Activated naive CD4-positive, alpha-beta T cell treated with anti-CD3 and anti-CD28 coated beads, Interleukin-2, amount 10 ng/mL, durations not matched to agents 7 days and 5 days (primary cell): Measurements from ENCODE around the gene GPC4.

Source experiments
- CTCF ChIA-PET: fragments of 350-600 bp; sonication (Branson Sonifier 250); formaldehyde crosslinking; loops from one replicate; lab custom pipeline; 2021; ENCODE audit warnings: antibody characterized with exemption; lab: Charles Lee
- DNase-seq: peaks from one replicate; pipeline ENCODE4 v3.0.0-alpha.2; 2020
- H3K27ac Mint-ChIP-seq: one replicate; pipeline ENCODE4 v1.8.0; 2021; ENCODE audit warnings: mild to moderate bottlenecking, moderate library complexity, mixed read lengths
- H3K27me3 Mint-ChIP-seq: one replicate; pipeline ENCODE4 v1.8.0; 2021; ENCODE audit warnings: mild to moderate bottlenecking, mixed read lengths
- H3K36me3 Mint-ChIP-seq: one replicate; pipeline ENCODE4 v1.8.0; 2021; ENCODE audit warnings: mixed read lengths
- H3K4me1 Mint-ChIP-seq: one replicate; pipeline ENCODE4 v1.8.0; 2021; ENCODE audit warnings: mixed read lengths
- H3K4me3 Mint-ChIP-seq: one replicate; pipeline ENCODE4 v1.8.0; 2021; ENCODE audit warnings: mild to moderate bottlenecking, moderate library complexity, mixed read lengths
- H3K9me3 Mint-ChIP-seq: one replicate; pipeline ENCODE4 v1.8.0; 2021; ENCODE audit warnings: mixed read lengths

The GPC4 gene

DNA sequence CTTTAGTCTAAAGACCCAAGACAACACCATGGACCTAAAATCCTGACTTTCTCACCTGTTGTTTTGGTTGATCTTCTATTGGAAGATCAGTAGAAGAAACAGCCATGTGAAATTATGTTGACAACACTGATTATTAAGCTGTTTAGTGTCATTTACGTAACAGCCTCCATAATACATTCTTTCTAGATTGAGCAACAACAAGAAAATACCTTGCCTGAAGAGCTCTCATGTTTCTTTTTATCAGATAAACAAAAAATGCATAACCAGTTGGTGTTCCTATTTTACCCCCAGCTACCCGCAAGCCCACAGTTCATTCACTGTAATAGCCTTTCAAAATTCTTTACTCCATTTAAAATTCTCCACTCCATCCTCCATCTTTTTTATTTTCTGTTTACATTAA lies 20.5 kb downstream of the GPC4 start:
- no peak for DNase-seq
- CTCF ChIA-PET: interaction anchor here (0.7 kb wide), 1 partner anchor 863 kb away, joined by 3 read pairs; no protein-coding TSS in a partner anchor
- no peak overlapping the region for H3K27ac Mint-ChIP-seq
- H3K9me3 Mint-ChIP-seq: no peaks in the 10 kb centered on the region
- no peaks in the 10 kb centered on the region for H3K36me3 Mint-ChIP-seq
- no peak overlapping the region for H3K4me3 Mint-ChIP-seq
- no peaks in the 10 kb centered on the region for H3K27me3 Mint-ChIP-seq
- H3K4me1 Mint-ChIP-seq: no peaks in the 10 kb centered on the region

DNA sequence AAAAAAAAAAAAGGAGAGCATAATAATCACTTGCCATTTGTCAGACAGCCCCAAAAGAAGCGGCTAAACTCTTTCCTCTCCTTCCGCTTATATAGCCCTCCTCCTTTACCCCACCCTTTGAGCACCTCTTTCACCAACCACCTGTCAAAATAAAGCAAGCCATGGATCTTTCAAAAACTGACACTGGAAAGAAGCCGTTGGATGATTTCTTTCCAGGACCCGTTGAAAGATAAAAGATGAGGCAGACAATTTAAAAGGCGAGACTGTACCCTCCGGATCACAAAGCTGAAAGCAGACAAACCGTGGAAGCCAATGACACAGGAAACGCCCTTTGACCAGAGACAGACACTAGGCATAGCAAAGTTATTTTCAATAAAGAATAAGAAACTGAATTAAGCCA lies 22.6 kb downstream of the GPC4 start:
- H3K9me3 Mint-ChIP-seq: no peaks in the 10 kb centered on the region
- no peaks in the 10 kb centered on the region for H3K4me1 Mint-ChIP-seq
- H3K27me3 Mint-ChIP-seq: no peaks in the 10 kb centered on the region
- no peaks in the 10 kb centered on the region for H3K36me3 Mint-ChIP-seq
- no peak for DNase-seq
- no peak overlapping the region for H3K4me3 Mint-ChIP-seq
- no peak overlapping the region for H3K27ac Mint-ChIP-seq
- CTCF ChIA-PET: no interaction called here

DNA sequence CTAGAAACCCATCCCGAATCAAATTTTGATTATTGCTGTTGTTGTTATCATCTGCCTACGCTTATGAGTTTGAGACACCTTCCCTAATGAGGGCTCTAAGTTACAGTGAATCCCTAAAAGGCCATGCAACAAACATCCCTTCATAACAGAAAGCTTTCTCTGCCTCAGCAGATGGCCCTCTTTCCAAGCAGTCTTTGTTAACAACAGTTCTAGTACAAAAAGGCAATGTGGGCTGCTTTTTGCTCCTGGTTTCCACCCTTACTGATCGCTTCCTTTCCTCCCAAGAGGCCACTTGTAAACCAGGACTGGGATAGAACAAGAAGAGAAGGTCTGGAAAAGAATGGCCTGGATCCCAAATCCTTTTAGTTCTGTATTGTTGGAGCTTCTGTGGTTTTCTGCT lies 24.2 kb downstream of the GPC4 start:
- CTCF ChIA-PET: no interaction called here
- Mint-ChIP-seq H3K4me3 (no peak overlapping the region), H3K27me3 (no peaks in the 10 kb centered on the region), H3K4me1 (no peaks in the 10 kb centered on the region), H3K27ac (no peak overlapping the region), H3K36me3 (no peaks in the 10 kb centered on the region), H3K9me3 (no peaks in the 10 kb centered on the region)
- DNase-seq: no peak

DNA sequence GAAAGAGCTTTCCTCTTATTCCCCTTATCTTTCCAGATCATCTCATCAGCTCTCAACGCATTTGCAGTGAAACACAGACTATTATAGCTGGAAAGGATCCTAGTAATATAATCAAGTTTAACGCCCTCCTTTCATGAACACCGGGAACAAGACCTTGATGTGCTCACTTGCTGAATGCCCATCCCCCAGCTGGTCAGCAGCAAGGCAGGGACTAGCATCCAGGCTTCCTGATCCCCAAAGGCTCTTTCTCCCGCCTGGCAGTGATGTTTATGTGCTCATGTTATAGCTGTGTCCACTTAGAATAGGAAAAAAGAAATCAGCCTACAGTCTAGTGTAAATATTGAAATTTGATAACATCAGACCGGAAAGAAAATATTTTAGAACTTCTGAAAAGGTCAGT lies 24.6 kb downstream of the GPC4 start:
- Mint-ChIP-seq H3K9me3 (no peaks in the 10 kb centered on the region), H3K27me3 (no peaks in the 10 kb centered on the region), H3K27ac (no peak overlapping the region), H3K4me3 (no peak overlapping the region), H3K36me3 (no peaks in the 10 kb centered on the region), H3K4me1 (no peaks in the 10 kb centered on the region)
- CTCF ChIA-PET: no interaction called here
- DNase-seq: no peak

DNA sequence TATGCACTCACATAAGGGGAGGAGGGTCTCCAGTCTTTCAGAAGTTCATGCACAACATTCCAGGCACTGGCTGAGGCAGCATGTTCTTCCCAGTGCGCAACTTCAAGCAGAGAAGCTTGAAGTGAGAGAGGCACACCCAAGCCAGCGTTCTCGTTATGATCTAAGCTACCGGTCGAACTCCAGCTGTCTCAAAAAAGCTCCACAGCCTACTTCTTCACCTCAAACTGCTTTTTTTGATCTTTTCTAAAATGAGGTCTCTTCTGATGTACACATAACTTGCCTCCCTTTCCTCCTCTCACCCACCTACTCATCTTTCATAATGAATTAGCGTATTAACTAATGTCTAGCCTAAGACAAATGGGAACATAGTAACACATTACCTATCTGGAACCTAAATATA lies 25.3 kb downstream of the GPC4 start:
- no peak for DNase-seq
- no peaks in the 10 kb centered on the region for H3K9me3 Mint-ChIP-seq
- no peaks in the 10 kb centered on the region for H3K36me3 Mint-ChIP-seq
- no peaks in the 10 kb centered on the region for H3K27me3 Mint-ChIP-seq
- H3K4me3 Mint-ChIP-seq: no peak overlapping the region
- no peak overlapping the region for H3K27ac Mint-ChIP-seq
- no peaks in the 10 kb centered on the region for H3K4me1 Mint-ChIP-seq
- CTCF ChIA-PET: no interaction called here

DNA sequence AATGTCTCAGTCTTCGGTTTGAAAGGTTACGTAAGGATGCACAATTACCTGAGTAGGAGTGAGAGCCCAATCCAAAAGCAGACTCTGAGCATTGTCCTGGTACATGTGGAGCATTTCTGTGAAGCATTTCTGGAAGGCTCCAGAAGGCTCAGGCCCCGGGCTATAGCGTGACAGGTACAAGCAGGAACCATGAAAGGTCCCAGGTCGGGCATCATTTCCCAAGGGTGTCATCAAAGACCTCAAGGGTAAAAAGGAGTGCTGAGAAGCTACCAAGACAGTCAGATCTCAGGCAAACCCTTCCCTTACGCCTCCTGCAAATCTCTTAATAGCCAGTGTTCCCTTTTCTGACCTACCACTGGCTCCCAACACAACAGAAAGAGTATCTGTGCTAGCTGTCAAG lies 30.8 kb downstream of the GPC4 start:
- Mint-ChIP-seq H3K9me3 (no peaks in the 10 kb centered on the region), H3K36me3 (no peaks in the 10 kb centered on the region), H3K27ac (no peak overlapping the region), H3K4me3 (no peak overlapping the region), H3K4me1 (no peaks in the 10 kb centered on the region), H3K27me3 (no peaks in the 10 kb centered on the region)
- no peak for DNase-seq
- CTCF ChIA-PET: no interaction called here

DNA sequence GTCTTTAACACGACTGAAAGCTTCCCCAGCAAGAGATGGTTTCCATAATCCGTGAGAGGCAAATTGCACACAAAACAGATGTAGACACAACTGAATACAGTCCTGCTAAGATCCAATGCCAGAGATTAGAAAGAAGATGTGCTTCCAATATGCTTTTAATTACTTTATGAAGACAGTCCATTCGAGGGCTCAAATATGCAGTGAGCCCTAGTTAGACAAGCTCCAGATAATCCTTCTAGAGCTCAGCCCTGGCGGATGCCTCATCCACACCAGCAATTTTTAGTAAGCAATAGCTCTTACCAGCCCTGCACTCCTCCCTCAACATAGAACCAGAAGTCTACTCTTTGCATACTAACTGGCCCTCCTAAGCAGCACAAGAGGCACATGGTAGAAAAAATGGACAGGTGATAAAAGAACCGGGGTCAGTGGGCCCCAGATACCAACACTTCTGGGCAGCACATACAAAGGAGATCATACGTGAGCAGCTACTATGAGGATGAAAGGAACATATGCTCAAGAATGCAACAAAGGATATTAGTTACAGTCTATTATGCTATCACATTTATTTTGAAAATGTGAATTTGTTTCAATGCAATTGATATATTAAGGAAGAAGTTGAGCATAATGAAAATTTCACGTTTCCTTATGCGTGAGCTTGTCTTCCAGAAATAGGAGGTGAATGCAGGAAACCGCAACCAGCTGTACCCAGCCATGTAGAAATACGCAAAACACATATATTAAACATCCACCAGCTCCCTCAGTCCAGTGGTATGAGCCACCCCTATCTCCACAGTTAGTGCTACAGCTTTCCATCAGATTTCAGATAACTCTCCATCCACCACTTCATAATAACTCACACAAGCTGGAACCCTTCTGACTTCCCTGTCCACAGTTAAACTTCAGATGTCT lies 34.3 kb downstream of the GPC4 start:
- H3K9me3 Mint-ChIP-seq: no peaks in the 10 kb centered on the region
- CTCF ChIA-PET: no interaction called here
- DNase-seq: no peak
- H3K4me3 Mint-ChIP-seq: no peak overlapping the region
- no peaks in the 10 kb centered on the region for H3K4me1 Mint-ChIP-seq
- no peaks in the 10 kb centered on the region for H3K27me3 Mint-ChIP-seq
- no peaks in the 10 kb centered on the region for H3K36me3 Mint-ChIP-seq
- no peak overlapping the region for H3K27ac Mint-ChIP-seq

DNA sequence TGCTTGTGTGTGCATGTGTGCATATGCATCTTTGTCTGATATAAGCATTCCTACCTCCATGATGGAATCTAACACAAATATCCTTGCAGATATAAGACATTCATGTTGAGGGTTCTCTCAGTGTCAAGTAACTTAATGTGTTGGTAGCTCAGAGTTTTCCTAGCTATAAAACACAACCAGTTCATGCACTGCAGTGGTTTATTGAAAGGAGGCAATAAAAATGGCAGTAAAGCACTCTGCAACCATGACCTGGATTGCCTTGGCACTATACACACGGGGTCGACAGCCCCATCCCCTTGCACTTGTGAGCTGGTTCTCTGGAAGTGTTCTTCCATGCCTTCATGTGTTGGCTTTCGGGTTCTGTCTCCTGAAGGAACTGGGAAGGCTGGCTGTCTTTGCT lies 38.9 kb downstream of the GPC4 start:
- no peak overlapping the region for H3K27ac Mint-ChIP-seq
- CTCF ChIA-PET: no interaction called here
- DNase-seq: no peak
- no peaks in the 10 kb centered on the region for H3K4me1 Mint-ChIP-seq
- H3K36me3 Mint-ChIP-seq: no peaks in the 10 kb centered on the region
- H3K9me3 Mint-ChIP-seq: no peaks in the 10 kb centered on the region
- H3K4me3 Mint-ChIP-seq: no peak overlapping the region
- peaks cover 7% of the 10 kb centered on the region for H3K27me3 Mint-ChIP-seq

DNA sequence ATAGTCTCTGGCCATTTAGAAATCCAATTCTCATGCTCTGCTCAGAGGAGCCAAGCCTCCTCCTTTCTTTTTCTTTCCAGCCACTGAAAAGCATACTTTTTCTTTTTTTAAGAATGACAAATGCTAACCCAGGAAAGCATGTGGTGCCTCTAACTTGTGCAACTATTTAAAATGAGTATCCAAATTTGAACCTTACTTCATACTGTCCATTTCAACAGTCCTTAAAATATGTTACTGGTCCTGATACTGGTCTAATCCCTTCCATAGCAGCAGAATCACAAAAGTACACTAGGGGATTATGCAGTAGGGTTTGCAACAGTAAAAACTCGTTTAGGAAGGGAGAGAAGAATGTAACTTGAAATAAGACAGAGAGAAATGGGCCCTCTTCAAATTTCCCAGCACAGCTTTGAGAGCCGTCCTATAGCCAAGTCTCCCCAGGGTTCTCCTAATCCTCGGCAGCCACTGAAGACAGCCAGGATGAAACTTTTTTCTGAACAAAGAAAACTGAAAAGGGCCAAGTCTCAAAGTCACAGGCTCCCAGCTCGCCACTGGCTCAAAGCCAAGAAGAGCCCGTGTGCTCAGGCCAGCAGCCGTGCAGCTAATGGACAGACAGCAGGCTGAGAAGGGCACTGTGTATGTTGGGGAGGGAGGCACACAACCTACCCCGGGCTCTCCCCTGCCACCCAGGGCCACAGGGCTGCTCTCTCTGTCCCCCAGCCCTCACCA lies 39.5 kb downstream of the GPC4 start:
- H3K9me3 Mint-ChIP-seq: no peaks in the 10 kb centered on the region
- no peaks in the 10 kb centered on the region for H3K4me1 Mint-ChIP-seq
- no peaks in the 10 kb centered on the region for H3K36me3 Mint-ChIP-seq
- no peak for DNase-seq
- H3K4me3 Mint-ChIP-seq: no peak overlapping the region
- CTCF ChIA-PET: no interaction called here
- H3K27me3 Mint-ChIP-seq: peaks cover 7% of the 10 kb centered on the region
- H3K27ac Mint-ChIP-seq: no peak overlapping the region

DNA sequence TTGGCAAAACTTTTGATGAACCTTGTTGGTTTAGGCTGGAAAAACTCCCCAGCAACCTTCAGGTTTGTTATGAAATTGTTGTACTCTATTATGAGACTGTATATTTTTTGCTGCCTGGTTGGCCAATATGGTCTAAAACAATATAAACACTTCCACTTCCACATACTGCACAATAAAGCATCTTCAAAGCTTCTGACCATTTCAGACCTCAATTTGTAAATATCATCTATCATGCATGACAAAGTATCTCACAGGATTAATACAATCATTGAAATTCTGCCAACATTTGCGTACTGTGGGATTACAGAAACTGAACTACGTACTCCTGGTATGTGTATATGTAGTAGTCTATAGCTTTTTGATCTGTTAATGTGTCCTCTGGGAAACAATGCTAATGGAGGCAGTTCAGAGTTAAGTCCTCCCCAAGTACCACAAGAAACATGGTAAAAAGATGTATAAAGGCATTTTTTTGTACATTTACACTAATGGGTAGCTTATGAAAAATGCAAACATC lies 40.4 kb downstream of the GPC4 start:
- H3K36me3 Mint-ChIP-seq: no peaks in the 10 kb centered on the region
- no peaks in the 10 kb centered on the region for H3K9me3 Mint-ChIP-seq
- no peak overlapping the region for H3K4me3 Mint-ChIP-seq
- no peak overlapping the region for H3K27ac Mint-ChIP-seq
- no peak for DNase-seq
- CTCF ChIA-PET: no interaction called here
- H3K27me3 Mint-ChIP-seq: peaks cover 7% of the 10 kb centered on the region
- no peaks in the 10 kb centered on the region for H3K4me1 Mint-ChIP-seq

DNA sequence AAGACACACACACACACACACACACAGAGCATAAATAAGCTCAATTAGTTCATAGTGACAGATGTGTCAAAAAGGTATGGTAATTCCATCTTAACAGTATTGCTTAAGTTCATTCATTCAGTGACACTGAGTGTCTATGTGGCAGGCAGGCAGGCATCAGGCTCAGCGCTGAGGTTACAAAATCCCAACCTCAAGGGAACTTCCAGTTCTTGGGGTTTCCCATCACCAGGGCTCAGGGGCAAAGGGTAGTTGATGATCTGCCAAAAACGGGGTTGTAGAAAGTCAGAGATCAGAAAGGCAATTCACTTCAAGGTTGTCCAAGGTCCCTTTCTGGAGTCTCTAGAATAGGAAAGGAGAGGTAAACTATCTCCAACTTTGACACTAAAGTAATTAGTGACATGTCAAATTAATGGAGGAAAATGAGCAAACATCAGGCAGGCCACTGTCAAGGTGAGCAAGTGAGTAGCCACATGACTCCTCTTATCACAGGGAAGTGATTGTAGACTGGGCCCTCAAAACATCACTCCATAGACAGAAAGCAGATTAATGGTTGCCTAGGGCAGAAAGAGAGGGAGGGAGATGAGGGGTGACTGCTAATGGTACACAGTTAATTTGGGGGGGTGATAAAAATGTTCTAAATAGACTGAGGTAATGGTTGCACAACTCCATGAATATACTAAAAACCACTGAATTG lies 41.8 kb downstream of the GPC4 start:
- Mint-ChIP-seq H3K4me3 (no peak overlapping the region), H3K36me3 (no peaks in the 10 kb centered on the region), H3K27me3 (peaks cover 7% of the 10 kb centered on the region), H3K27ac (no peak overlapping the region), H3K4me1 (no peaks in the 10 kb centered on the region), H3K9me3 (no peaks in the 10 kb centered on the region)
- CTCF ChIA-PET: no interaction called here
- DNase-seq: no peak

DNA sequence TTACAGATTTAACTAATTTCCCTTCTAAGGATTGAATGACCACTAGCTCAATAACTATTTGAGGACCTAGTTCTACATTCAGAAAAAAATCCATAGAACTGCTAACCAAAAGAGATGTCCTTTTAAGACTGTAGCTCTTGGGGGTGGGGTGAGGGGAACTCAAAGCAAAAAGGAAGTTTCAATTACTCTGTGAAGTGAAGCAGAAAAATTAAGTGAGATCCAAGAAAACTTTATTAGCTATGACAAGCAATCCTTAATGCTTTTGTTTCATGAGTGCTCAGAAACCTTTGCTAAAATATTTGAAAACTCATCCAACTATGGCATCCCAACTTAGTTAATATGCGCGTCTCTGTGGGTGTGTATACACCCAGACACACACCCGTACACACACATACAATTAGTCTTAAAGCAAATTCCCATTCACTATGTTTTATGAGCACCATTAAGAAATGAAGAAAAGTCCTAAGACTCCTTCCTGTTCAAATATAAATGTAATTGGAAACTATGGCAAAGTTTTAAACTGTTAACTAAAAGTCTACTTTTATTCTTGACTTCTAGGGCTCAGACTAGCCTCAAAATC lies 44.5 kb downstream of the GPC4 start:
- Mint-ChIP-seq H3K27me3 (peaks cover 7% of the 10 kb centered on the region), H3K9me3 (no peaks in the 10 kb centered on the region), H3K4me1 (no peaks in the 10 kb centered on the region), H3K36me3 (no peaks in the 10 kb centered on the region), H3K4me3 (no peak overlapping the region), H3K27ac (no peak overlapping the region)
- CTCF ChIA-PET: no interaction called here
- no peak for DNase-seq

DNA sequence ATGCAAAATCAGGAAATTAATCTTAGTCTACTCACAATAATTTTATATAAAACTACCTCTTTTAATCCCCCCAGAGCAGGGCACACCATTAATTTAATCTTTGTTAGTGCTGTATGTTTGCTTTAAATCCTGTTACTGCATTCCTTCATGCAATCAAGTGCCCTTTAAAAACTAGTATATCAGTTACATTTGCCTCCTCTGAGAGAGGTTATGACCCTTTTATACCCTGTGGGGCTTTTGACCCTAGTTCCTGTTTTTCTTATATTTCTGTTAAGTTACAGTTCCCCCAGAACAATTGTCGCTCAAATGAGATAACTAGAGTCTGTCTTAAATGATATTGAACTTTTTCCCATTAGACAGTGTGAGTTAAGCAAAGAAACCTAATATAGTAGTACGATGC lies 46.2 kb downstream of the GPC4 start:
- peaks cover 5% of the 10 kb centered on the region for H3K27me3 Mint-ChIP-seq
- no peaks in the 10 kb centered on the region for H3K36me3 Mint-ChIP-seq

DNA sequence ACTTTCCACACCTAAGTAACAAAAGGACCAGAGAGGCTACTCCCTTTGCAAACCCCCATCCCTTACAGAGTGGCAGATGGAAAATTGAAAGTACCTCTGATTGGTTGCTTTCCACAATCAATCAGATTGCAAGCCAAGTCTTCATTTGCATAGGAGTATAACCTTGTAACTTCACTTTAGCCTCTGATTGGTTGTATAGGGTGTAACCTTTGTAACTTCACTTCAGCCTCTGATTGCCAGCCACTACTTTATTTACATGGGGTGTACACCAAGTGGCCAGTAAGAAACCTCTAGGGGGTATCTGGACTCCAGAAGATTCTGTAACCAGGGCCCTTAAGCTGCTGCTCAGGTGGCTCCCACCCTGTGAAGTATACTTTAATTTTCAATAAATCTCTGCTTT lies 48.6 kb downstream of the GPC4 start:
- H3K27ac Mint-ChIP-seq: no peak overlapping the region
- H3K36me3 Mint-ChIP-seq: no peaks in the 10 kb centered on the region
- H3K27me3 Mint-ChIP-seq: no peaks in the 10 kb centered on the region
- CTCF ChIA-PET: no interaction called here
- no peak for DNase-seq
- no peak overlapping the region for H3K4me3 Mint-ChIP-seq
- no peaks in the 10 kb centered on the region for H3K9me3 Mint-ChIP-seq
- H3K4me1 Mint-ChIP-seq: no peaks in the 10 kb centered on the region

More for the DNA sequence above, 46.2 kb downstream of the GPC4 start:
- no peak overlapping the region for H3K27ac Mint-ChIP-seq
- H3K4me1 Mint-ChIP-seq: no peaks in the 10 kb centered on the region
- H3K4me3 Mint-ChIP-seq: no peak overlapping the region
- no peak for DNase-seq
- CTCF ChIA-PET: no interaction called here
- H3K9me3 Mint-ChIP-seq: no peaks in the 10 kb centered on the region
